NCI-H1417 (cell line): Measurements from ENCODE around the gene RNF11.
A peak's percentile ranks its signal among the peaks of the same experiment; 100 is the strongest.
"Not testable (repeated sequence)": the region's sequence is repeated elsewhere in the genome, so short reads cannot be mapped to it uniquely, and the experiment has no call there.

ENCODE experiments used
- DNase-seq, 3 experiments: peaks; one replicate each; lab custom pipeline; 2025; lab: John Stamatoyannopoulos, UW

The RNF11 gene

GRCh38 chr1:51228471-51228870, 7.6 kb upstream of the RNF11 start:
- not testable (repeated sequence) for DNase-seq

GRCh38 chr1:51230501-51231078, 5.5 kb upstream of the RNF11 start:
- no peak for DNase-seq

GRCh38 chr1:51231120-51231519, 5.0 kb upstream of the RNF11 start:
- no peak for DNase-seq

- no peak for DNase-seq
Measured at GRCh38 chr1:51231896-51232295, 4.2 kb upstream of the RNF11 start.

GRCh38 chr1:51234236-51234635, 1.8 kb upstream of the RNF11 start:
- not testable (repeated sequence) for DNase-seq

GRCh38 chr1:51234721-51235425, 1.2 kb upstream of the RNF11 start:
- DNase-seq = peak; percentile 77 to 98 (median 93)

GRCh38 chr1:51236531-51237350, 668 bp downstream of the RNF11 start:
- peak; percentile 30 to 73 (median 70) for DNase-seq

- DNase-seq = peak in 2 of 3 experiments; percentile 25 to 63
Measured at GRCh38 chr1:51237351-51238033, 1.4 kb downstream of the RNF11 start.

GRCh38 chr1:51238034-51238403, 1.9 kb downstream of the RNF11 start:
- DNase-seq = peak in 2 of 3 experiments; percentile 52 to 73

GRCh38 chr1:51240084-51240483, 4.0 kb downstream of the RNF11 start:
- DNase-seq = no peak

- DNase-seq = no peak
Measured at GRCh38 chr1:51241119-51241518, 5.0 kb downstream of the RNF11 start.

- DNase-seq = no peak
Measured at GRCh38 chr1:51242546-51242945, 6.5 kb downstream of the RNF11 start.

GRCh38 chr1:51247022-51247421, 10.9 kb downstream of the RNF11 start:
- DNase-seq = no peak

GRCh38 chr1:51247499-51247898, 11.4 kb downstream of the RNF11 start:
- no peak for DNase-seq

GRCh38 chr1:51249445-51249844, 13.4 kb downstream of the RNF11 start:
- no peak for DNase-seq

- not testable (repeated sequence) for DNase-seq
Measured at GRCh38 chr1:51250729-51251128, 14.7 kb downstream of the RNF11 start.

- DNase-seq = not testable (repeated sequence)
Measured at GRCh38 chr1:51251165-51251564, 15.1 kb downstream of the RNF11 start.

GRCh38 chr1:51252366-51252765, 16.3 kb downstream of the RNF11 start:
- no peak for DNase-seq

GRCh38 chr1:51253691-51254090, 17.6 kb downstream of the RNF11 start:
- no peak for DNase-seq

GRCh38 chr1:51255331-51255730, 19.3 kb downstream of the RNF11 start:
- no peak for DNase-seq

- no peak for DNase-seq
Measured at GRCh38 chr1:51263147-51263877, 27.2 kb downstream of the RNF11 start.

GRCh38 chr1:51264451-51264850, 28.4 kb downstream of the RNF11 start:
- no peak for DNase-seq
